Mesendoderm (in vitro differentiated cells): Measurements from ENCODE around the gene SPDYC.
A peak's percentile ranks its signal among the peaks of the same experiment; 100 is the strongest.

Experiments used
- DNase-seq: peaks from one replicate; pipeline ENCODE4 v3.0.0; 2013
- H2AK5ac ChIP-seq: 2 replicates; pipeline ENCODE4 v1.6.1; 2013; ENCODE audit warnings: low read length, inconsistent platforms
- H2BK120ac ChIP-seq: 2 replicates; pipeline ENCODE4 v1.6.1; 2013; ENCODE audit warnings: low read depth, mild to moderate bottlenecking, low read length, moderate library complexity, mixed read lengths
- H2BK15ac ChIP-seq: replicated peaks from 2 replicates; pipeline ENCODE4 v1.6.1; 2013; ENCODE audit warnings: low read depth, mild to moderate bottlenecking, moderate library complexity
- H2BK5ac ChIP-seq: 2 replicates; pipeline ENCODE4 v1.6.1; 2013; ENCODE audit warnings: low read length, inconsistent platforms
- H3K18ac ChIP-seq: 2 replicates; pipeline ENCODE4 v1.6.1; 2013; ENCODE audit warnings: mild to moderate bottlenecking, low read length, mixed read lengths
- H3K23ac ChIP-seq: one replicate; pipeline ENCODE4 v1.6.1; 2013; ENCODE audit warnings: low read length
- H3K27ac ChIP-seq: 2 replicates; pipeline ENCODE4 v1.5.1; 2013; ENCODE audit warnings: low read depth, mild to moderate bottlenecking, inconsistent platforms, low read length, moderate library complexity
- H3K27me3 ChIP-seq: 2 replicates; pipeline ENCODE4 v1.6.1; 2013; ENCODE audit warnings: low read length, control low read depth, mild to moderate bottlenecking, inconsistent platforms; ENCODE audit not compliant: insufficient read depth, poor library complexity
- H3K36me3 ChIP-seq: 2 replicates; pipeline ENCODE4 v1.6.1; 2013; ENCODE audit warnings: low read length, inconsistent platforms; ENCODE audit not compliant: control insufficient read depth, insufficient read depth
- H3K4ac ChIP-seq: one replicate; pipeline ENCODE4 v1.6.1; 2013; ENCODE audit warnings: low read depth, mild to moderate bottlenecking, low read length, moderate library complexity
- H3K4me1 ChIP-seq: 2 replicates; pipeline ENCODE4 v1.6.1; 2013; ENCODE audit warnings: low read depth, low read length, inconsistent platforms; ENCODE audit not compliant: control insufficient read depth
- H3K4me2 ChIP-seq: 2 replicates; pipeline ENCODE4 v1.6.1; 2013; ENCODE audit warnings: low read length
- H3K4me3 ChIP-seq: 2 replicates; pipeline ENCODE4 v1.5.1; 2013; ENCODE audit warnings: mild to moderate bottlenecking, low read length
- H3K56ac ChIP-seq: one replicate; pipeline ENCODE4 v1.6.1; 2013; ENCODE audit warnings: low read length
- H3K79me1 ChIP-seq: 2 replicates; pipeline ENCODE4 v1.6.1; 2013; ENCODE audit warnings: low read length, inconsistent platforms
- H3K79me2 ChIP-seq: 2 replicates; pipeline ENCODE4 v1.6.1; 2013; ENCODE audit warnings: mild to moderate bottlenecking, low read length; ENCODE audit not compliant: control insufficient read depth, insufficient read depth
- H3K9ac ChIP-seq: 2 replicates; pipeline ENCODE4 v1.6.1; 2013; ENCODE audit warnings: low read length, inconsistent platforms
- H4K5ac ChIP-seq: one replicate; pipeline ENCODE4 v1.6.1; 2013; ENCODE audit warnings: low read length
- H4K8ac ChIP-seq: one replicate; pipeline ENCODE4 v1.6.1; 2013; ENCODE audit warnings: low read depth, mild to moderate bottlenecking, control low read depth, low read length, moderate library complexity
- WGBS: extraction: QIAGEN DNeasy Blood & Tissue Kit; methylation state at CpG from one replicate; pipeline ENCODE4 v1.1.7; 2013; ENCODE audit warnings: low lambda C conversion rate, missing lambda C conversion rate; ENCODE audit not compliant: insufficient coverage; ENCODE audit errors: extremely low coverage; 5-methylcytosine and 5-hydroxymethylcytosine counted together

Gene SPDYC

GRCh38 chr11:65157336-65157735 lies 12.7 kb upstream of the SPDYC start:
- no peak overlapping the region for H3K9ac ChIP-seq
- H3K4me2 ChIP-seq: no peak overlapping the region
- H3K18ac ChIP-seq: no peak overlapping the region
- no peak overlapping the region for H2BK120ac ChIP-seq
- H4K8ac ChIP-seq: no peak overlapping the region
- no peak for DNase-seq
- H3K27ac ChIP-seq: no peak overlapping the region
- no CpG with 5 or more reads among the region's 3 CpGs for WGBS
- H2BK15ac ChIP-seq: no peak overlapping the region
- H3K4ac ChIP-seq: no peak overlapping the region
- no peak overlapping the region for H3K4me3 ChIP-seq
- H3K79me2 ChIP-seq: no peaks in the 10 kb centered on the region
- H3K23ac ChIP-seq: no peak overlapping the region
- no peak overlapping the region for H2AK5ac ChIP-seq
- no peaks in the 10 kb centered on the region for H3K36me3 ChIP-seq
- H3K56ac ChIP-seq: no peak overlapping the region
- H3K4me1 ChIP-seq: no peaks in the 10 kb centered on the region
- H3K27me3 ChIP-seq: no peaks in the 10 kb centered on the region
- H4K5ac ChIP-seq: no peak overlapping the region
- H2BK5ac ChIP-seq: no peak overlapping the region
- H3K79me1 ChIP-seq: no peaks in the 10 kb centered on the region

- no peak overlapping the region for H2BK120ac ChIP-seq
- no peaks in the 10 kb centered on the region for H3K27me3 ChIP-seq
- H3K79me2 ChIP-seq: no peaks in the 10 kb centered on the region
- no peak overlapping the region for H3K27ac ChIP-seq
- no peak overlapping the region for H3K9ac ChIP-seq
- no peak overlapping the region for H3K18ac ChIP-seq
- no peak overlapping the region for H4K5ac ChIP-seq
- no peak overlapping the region for H2BK15ac ChIP-seq
- H3K56ac ChIP-seq: no peak overlapping the region
- no peak overlapping the region for H3K4ac ChIP-seq
- H3K4me2 ChIP-seq: no peak overlapping the region
- WGBS: no CpG with 5 or more reads among the region's 5 CpGs
- H3K79me1 ChIP-seq: no peaks in the 10 kb centered on the region
- no peak overlapping the region for H2BK5ac ChIP-seq
- no peak overlapping the region for H3K4me3 ChIP-seq
- no peaks in the 10 kb centered on the region for H3K4me1 ChIP-seq
- H3K36me3 ChIP-seq: no peaks in the 10 kb centered on the region
- no peak overlapping the region for H2AK5ac ChIP-seq
- no peak overlapping the region for H4K8ac ChIP-seq
- H3K23ac ChIP-seq: no peak overlapping the region
- no peak for DNase-seq
Observed at GRCh38 chr11:65159012-65159411, 11.0 kb upstream of the SPDYC start.

- no peak overlapping the region for H2BK5ac ChIP-seq
- no peaks in the 10 kb centered on the region for H3K4me1 ChIP-seq
- H2BK120ac ChIP-seq: no peak overlapping the region
- H2BK15ac ChIP-seq: no peak overlapping the region
- H3K23ac ChIP-seq: no peak overlapping the region
- no peak overlapping the region for H3K27ac ChIP-seq
- H2AK5ac ChIP-seq: no peak overlapping the region
- H3K79me2 ChIP-seq: no peaks in the 10 kb centered on the region
- H3K56ac ChIP-seq: no peak overlapping the region
- WGBS: no CpG with 5 or more reads among the region's 3 CpGs
- no peaks in the 10 kb centered on the region for H3K36me3 ChIP-seq
- no peak overlapping the region for H4K8ac ChIP-seq
- H3K18ac ChIP-seq: no peak overlapping the region
- no peaks in the 10 kb centered on the region for H3K27me3 ChIP-seq
- no peak overlapping the region for H3K4me3 ChIP-seq
- no peak for DNase-seq
- no peak overlapping the region for H3K9ac ChIP-seq
- H3K4ac ChIP-seq: no peak overlapping the region
- H3K79me1 ChIP-seq: no peaks in the 10 kb centered on the region
- H3K4me2 ChIP-seq: no peak overlapping the region
- H4K5ac ChIP-seq: no peak overlapping the region
Observed at GRCh38 chr11:65160643-65161042, 9.4 kb upstream of the SPDYC start.

GRCh38 chr11:65163684-65164083 lies 6.3 kb upstream of the SPDYC start:
- H3K4ac ChIP-seq: no peak overlapping the region
- H3K36me3 ChIP-seq: no peaks in the 10 kb centered on the region
- DNase-seq: no peak
- H3K79me1 ChIP-seq: no peaks in the 10 kb centered on the region
- no peak overlapping the region for H3K56ac ChIP-seq
- H3K9ac ChIP-seq: no peak overlapping the region
- H3K23ac ChIP-seq: no peak overlapping the region
- H3K4me1 ChIP-seq: no peaks in the 10 kb centered on the region
- no peak overlapping the region for H3K4me3 ChIP-seq
- no peak overlapping the region for H2AK5ac ChIP-seq
- H3K27me3 ChIP-seq: no peaks in the 10 kb centered on the region
- H2BK15ac ChIP-seq: no peak overlapping the region
- H4K8ac ChIP-seq: no peak overlapping the region
- H3K18ac ChIP-seq: no peak overlapping the region
- no peak overlapping the region for H4K5ac ChIP-seq
- no peaks in the 10 kb centered on the region for H3K79me2 ChIP-seq
- no peak overlapping the region for H2BK120ac ChIP-seq
- H3K4me2 ChIP-seq: no peak overlapping the region
- H3K27ac ChIP-seq: no peak overlapping the region
- H2BK5ac ChIP-seq: no peak overlapping the region
- no CpG with 5 or more reads among the region's 2 CpGs for WGBS

- Histone ChIP-seq H3K27me3 (no peaks in the 10 kb centered on the region), H2AK5ac (no peak overlapping the region), H3K27ac (no peak overlapping the region), H4K8ac (peak overlapping the region; percentile 39), H3K4me3 (no peak overlapping the region), H2BK15ac (no peak overlapping the region), H3K4me2 (no peak overlapping the region), H3K9ac (no peak overlapping the region), H3K4ac (no peak overlapping the region), H3K79me1 (no peaks in the 10 kb centered on the region), H3K36me3 (no peaks in the 10 kb centered on the region), H3K56ac (peak overlapping the region; percentile 30), H3K18ac (no peak overlapping the region), H3K79me2 (no peaks in the 10 kb centered on the region), H4K5ac (no peak overlapping the region), H3K4me1 (no peaks in the 10 kb centered on the region), H2BK5ac (no peak overlapping the region), H3K23ac (no peak overlapping the region), H2BK120ac (no peak overlapping the region)
- DNase-seq: no peak
- no CpG with 5 or more reads among the region's 31 CpGs for WGBS
Observed at GRCh38 chr11:65165410-65166317, 4.4 kb upstream of the SPDYC start.

GRCh38 chr11:65166893-65167292 lies 3.1 kb upstream of the SPDYC start:
- no CpG with 5 or more reads among the region's 3 CpGs for WGBS
- Histone ChIP-seq H3K79me1 (no peaks in the 10 kb centered on the region), H3K36me3 (no peaks in the 10 kb centered on the region), H3K4me3 (no peak overlapping the region), H3K18ac (no peak overlapping the region), H4K8ac (no peak overlapping the region), H3K27ac (no peak overlapping the region), H3K4ac (no peak overlapping the region), H2AK5ac (no peak overlapping the region), H2BK120ac (no peak overlapping the region), H2BK5ac (no peak overlapping the region), H3K4me2 (no peak overlapping the region), H3K27me3 (no peaks in the 10 kb centered on the region), H3K56ac (no peak overlapping the region), H3K23ac (no peak overlapping the region), H4K5ac (no peak overlapping the region), H3K79me2 (no peaks in the 10 kb centered on the region), H2BK15ac (no peak overlapping the region), H3K4me1 (no peaks in the 10 kb centered on the region), H3K9ac (no peak overlapping the region)
- no peak for DNase-seq
